Parathyroid adenoma (tissue), 2 donors: ENCODE results near the gene ZMIZ1.

Experiments used
- H2AFZ ChIP-seq: fragments of 300-600 bp; sonication (generic); one replicate; pipeline ENCODE4 v1.7.0; 2017; ENCODE audit warnings: antibody characterized with exemption, mild to moderate bottlenecking
- H3K27ac ChIP-seq: fragments of 300-600 bp; sonication (generic); one replicate; pipeline ENCODE4 v1.7.0; 2017
- H3K27me3 ChIP-seq: fragments of 300-600 bp; sonication (generic); one replicate; pipeline ENCODE4 v1.7.0; 2017; ENCODE audit warnings: low read length; ENCODE audit not compliant: control insufficient read depth, insufficient read depth
- H3K36me3 ChIP-seq: fragments of 300-600 bp; sonication (generic); one replicate; pipeline ENCODE4 v1.7.0; 2017; ENCODE audit warnings: low read length; ENCODE audit not compliant: control insufficient read depth, insufficient read depth
- H3K4me1 ChIP-seq: fragments of 300-600 bp; sonication (generic); one replicate; pipeline ENCODE4 v1.7.0; 2017; ENCODE audit warnings: control low read depth
- H3K4me2 ChIP-seq: fragments of 300-600 bp; sonication (generic); one replicate; pipeline ENCODE4 v1.7.0; 2017; ENCODE audit warnings: low read length
- H3K4me3 ChIP-seq: fragments of 300-600 bp; sonication (generic); one replicate; pipeline ENCODE4 v1.7.0; 2017; ENCODE audit warnings: low read depth, low read length
- H3K79me2 ChIP-seq: fragments of 300-600 bp; sonication (generic); one replicate; pipeline ENCODE4 v1.7.0; 2017; ENCODE audit warnings: control low read depth
- H3K9ac ChIP-seq: fragments of 300-600 bp; sonication (generic); one replicate; pipeline ENCODE4 v1.7.0; 2017; ENCODE audit warnings: mild to moderate bottlenecking
- H3K9me3 ChIP-seq: fragments of 300-600 bp; sonication (generic); one replicate; pipeline ENCODE4 v1.7.0; 2017; ENCODE audit warnings: low read length; ENCODE audit not compliant: control insufficient read depth
- CTCF ChIP-seq: fragments of 300-600 bp; sonication (generic); IDR thresholded peaks from one replicate; pipeline ENCODE4 v1.7.0; 2017; ENCODE audit warnings: antibody characterized with exemption, mild to moderate bottlenecking
- donor health status: primary hyperparathyroidism.

ZMIZ1 gene

GRCh38 chr10:79310200-79310865 lies 241.6 kb downstream of the ZMIZ1 start:
- no peak overlapping the region for H2AFZ ChIP-seq
- H3K36me3 ChIP-seq = no peaks in the 10 kb centered on the region
- no peaks in the 10 kb centered on the region for H3K79me2 ChIP-seq
- no peak overlapping the region for H3K27ac ChIP-seq
- no peak for TF ChIP-seq CTCF
- H3K4me3 ChIP-seq = no peak overlapping the region
- no peaks in the 10 kb centered on the region for H3K9me3 ChIP-seq
- H3K4me1 ChIP-seq = no peaks in the 10 kb centered on the region
- no peak overlapping the region for H3K4me2 ChIP-seq
- no peaks in the 10 kb centered on the region for H3K27me3 ChIP-seq
- H3K9ac ChIP-seq = no peak overlapping the region

- H3K9ac ChIP-seq = no peak overlapping the region
Observed at GRCh38 chr10:79310911-79311573, 242.3 kb downstream of the ZMIZ1 start.

GRCh38 chr10:79311581-79312407 lies 243.0 kb downstream of the ZMIZ1 start:
- H3K27ac ChIP-seq = no peak overlapping the region
- no peaks in the 10 kb centered on the region for H3K4me1 ChIP-seq
- H3K27me3 ChIP-seq = no peaks in the 10 kb centered on the region
- H2AFZ ChIP-seq = no peak overlapping the region
- H3K79me2 ChIP-seq = no peaks in the 10 kb centered on the region
- no peaks in the 10 kb centered on the region for H3K9me3 ChIP-seq
- no peak for TF ChIP-seq CTCF
- H3K4me3 ChIP-seq = no peak overlapping the region
- no peaks in the 10 kb centered on the region for H3K36me3 ChIP-seq
- no peak overlapping the region for H3K4me2 ChIP-seq
- H3K9ac ChIP-seq = no peak overlapping the region

More at GRCh38 chr10:79310911-79311573, 242.3 kb downstream of the ZMIZ1 start:
- H2AFZ ChIP-seq = no peak overlapping the region
- no peaks in the 10 kb centered on the region for H3K79me2 ChIP-seq
- no peak overlapping the region for H3K4me3 ChIP-seq
- no peaks in the 10 kb centered on the region for H3K27me3 ChIP-seq
- H3K4me2 ChIP-seq = no peak overlapping the region
- no peaks in the 10 kb centered on the region for H3K9me3 ChIP-seq
- no peak for TF ChIP-seq CTCF
- H3K36me3 ChIP-seq = no peaks in the 10 kb centered on the region
- no peaks in the 10 kb centered on the region for H3K4me1 ChIP-seq
- no peak overlapping the region for H3K27ac ChIP-seq

GRCh38 chr10:79312601-79313187 lies 243.9 kb downstream of the ZMIZ1 start:
- H3K4me2 ChIP-seq = no peak overlapping the region
- no peaks in the 10 kb centered on the region for H3K4me1 ChIP-seq
- no peak overlapping the region for H3K4me3 ChIP-seq
- H3K27ac ChIP-seq = no peak overlapping the region
- no peak for TF ChIP-seq CTCF
- no peaks in the 10 kb centered on the region for H3K27me3 ChIP-seq
- H3K79me2 ChIP-seq = no peaks in the 10 kb centered on the region
- H3K9me3 ChIP-seq = no peaks in the 10 kb centered on the region
- no peaks in the 10 kb centered on the region for H3K36me3 ChIP-seq
- no peak overlapping the region for H3K9ac ChIP-seq
- no peak overlapping the region for H2AFZ ChIP-seq
